Inflammatory macrophage treated with lipopolysaccharide for 4 hours (primary cell): Measurements from ENCODE around the gene FRAS1.
"Not testable (repeated sequence)": the region's sequence is repeated elsewhere in the genome, so short reads cannot be mapped to it uniquely, and the experiment has no call there.

Source experiments
- DNase-seq: peaks from one replicate; pipeline ENCODE4 v3.0.0-alpha.2; 2020

The FRAS1 gene

GRCh38 chr4:78222575-78223186 is 165.6 kb downstream of the FRAS1 start:
- DNase-seq, result no peak

- no peak for DNase-seq
Measured at GRCh38 chr4:78225236-78225635, 168.1 kb downstream of the FRAS1 start.

DNA sequence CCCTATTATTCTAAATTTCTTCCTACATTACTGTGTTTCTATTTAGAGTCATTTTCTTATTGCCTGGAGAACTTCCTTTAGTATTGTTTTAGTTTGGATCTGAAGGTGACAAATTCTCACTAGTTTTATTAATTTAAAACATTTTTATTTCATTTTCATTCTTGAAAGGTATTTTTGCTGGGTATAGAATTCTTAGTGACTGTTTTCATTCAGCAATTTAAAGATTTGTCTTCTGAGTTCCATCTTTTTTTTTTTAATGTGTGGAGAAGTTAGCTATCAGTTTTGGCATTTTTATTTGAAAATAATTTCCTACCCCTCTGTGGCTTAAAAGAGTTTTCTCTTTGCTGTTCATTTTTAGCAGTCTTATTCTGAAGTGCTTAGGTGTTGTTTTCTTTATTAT is 169.2 kb downstream of the FRAS1 start:
- no peak for DNase-seq

DNA sequence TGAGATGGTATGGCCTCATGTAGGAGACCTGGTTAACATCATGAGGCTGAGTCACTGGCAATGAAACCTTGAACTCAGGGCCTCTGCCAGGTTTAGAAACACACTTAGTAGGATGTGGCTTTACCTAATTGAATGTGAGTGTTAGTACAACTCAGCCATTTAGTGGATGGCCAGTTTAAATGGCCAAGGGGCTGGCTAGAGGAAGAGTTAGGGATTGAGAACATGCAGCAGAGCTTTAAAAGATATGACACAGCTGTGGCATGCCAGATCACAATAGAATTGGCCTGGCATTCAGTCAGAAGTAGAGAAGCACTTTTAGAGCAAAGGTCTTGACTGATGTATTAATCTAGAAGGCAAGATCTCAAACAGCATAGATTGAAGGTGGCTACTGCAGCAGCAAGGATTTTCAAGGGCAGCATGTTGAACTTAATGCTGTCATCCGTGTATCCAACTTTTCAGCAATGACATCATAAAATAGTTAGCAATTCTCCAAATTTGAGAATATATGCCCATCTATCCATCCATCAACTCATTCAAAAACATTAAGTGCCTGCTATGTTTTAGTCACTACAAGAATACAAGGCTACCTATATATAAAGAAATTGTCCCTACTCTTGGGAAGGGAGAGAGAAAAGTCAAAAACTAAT is 170.4 kb downstream of the FRAS1 start:
- DNase-seq, result no peak

DNA sequence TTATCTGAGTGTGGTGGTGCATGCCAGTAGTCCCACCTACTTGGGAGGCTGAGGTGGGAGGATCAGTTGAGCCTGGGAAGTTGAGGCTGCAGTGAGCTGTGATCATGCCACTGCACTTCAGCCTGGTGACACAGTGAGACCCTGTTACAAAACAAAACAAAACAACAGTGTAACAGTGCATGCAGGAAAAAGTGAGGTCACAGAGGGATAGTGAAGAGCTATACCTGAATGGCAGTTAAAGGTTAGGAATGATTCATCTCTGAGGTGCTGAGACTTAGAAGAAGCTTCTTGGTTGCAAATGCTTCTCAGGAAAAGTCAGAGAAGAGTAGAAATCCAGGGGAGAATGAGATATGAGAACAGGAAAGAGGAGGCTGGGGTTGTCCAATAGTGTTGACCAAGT is 178.7 kb downstream of the FRAS1 start:
- DNase-seq, result no peak

DNA sequence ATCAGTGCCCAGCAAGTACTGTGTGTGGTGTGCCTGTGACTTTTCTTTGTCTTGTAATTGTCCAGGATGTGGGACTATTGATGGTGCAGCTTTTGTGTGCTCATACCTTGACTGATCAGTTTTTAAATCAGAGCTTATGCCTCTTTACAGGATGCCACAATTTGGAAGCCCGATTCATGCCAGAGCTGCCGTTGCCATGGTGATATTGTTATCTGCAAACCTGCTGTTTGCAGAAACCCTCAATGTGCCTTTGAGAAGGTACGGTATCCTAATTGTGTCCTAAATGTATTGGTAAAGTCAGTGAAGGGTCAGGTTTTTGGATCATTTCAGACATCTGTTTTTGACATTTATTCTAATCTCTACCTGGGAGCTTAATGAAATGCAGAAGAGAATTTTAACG is 180.2 kb downstream of the FRAS1 start:
- DNase-seq, result no peak

- no peak for DNase-seq
Measured at GRCh38 chr4:78242071-78242470, 184.9 kb downstream of the FRAS1 start.

DNA sequence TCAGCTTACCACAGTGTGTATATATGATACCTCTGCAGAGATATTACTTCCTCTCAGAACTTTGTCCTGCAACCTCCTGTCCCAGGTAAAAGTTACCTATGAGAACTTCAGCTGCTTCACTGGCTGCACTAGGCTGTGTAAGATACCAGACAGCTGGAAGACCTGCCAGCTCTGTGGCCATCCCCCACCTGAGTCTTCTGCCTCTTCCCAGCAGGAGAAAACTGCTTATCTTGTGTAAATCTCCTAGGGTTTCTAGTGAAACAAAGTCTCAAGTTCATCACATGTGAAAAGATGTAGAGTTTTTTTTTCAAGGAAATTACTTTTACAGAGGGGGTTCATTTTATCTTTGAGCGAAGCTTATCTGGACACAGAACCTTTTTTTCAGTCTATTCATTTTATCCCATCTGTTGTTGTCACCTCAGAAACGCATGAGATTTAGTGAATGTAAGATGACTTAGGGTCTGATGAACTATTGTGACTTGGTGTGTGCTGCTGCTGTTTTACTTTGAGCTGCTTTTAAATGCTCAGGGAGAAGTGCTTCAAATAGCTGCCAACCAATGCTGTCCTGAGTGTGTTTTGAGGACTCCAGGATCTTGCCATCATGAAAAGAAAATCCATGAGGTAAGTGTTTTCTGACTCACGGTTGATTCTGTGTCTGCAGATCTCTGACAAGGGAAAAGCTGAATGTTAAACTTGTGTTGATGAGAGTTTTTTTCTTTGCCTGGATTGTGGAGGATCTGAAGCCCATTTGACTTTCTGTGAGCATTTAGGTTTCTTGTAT is 187.8 kb downstream of the FRAS1 start:
- no peak for DNase-seq

- no peak for DNase-seq
Measured at GRCh38 chr4:78247536-78248285, 190.6 kb downstream of the FRAS1 start.

- no peak for DNase-seq
Measured at GRCh38 chr4:78250500-78250899, 193.4 kb downstream of the FRAS1 start.

DNA sequence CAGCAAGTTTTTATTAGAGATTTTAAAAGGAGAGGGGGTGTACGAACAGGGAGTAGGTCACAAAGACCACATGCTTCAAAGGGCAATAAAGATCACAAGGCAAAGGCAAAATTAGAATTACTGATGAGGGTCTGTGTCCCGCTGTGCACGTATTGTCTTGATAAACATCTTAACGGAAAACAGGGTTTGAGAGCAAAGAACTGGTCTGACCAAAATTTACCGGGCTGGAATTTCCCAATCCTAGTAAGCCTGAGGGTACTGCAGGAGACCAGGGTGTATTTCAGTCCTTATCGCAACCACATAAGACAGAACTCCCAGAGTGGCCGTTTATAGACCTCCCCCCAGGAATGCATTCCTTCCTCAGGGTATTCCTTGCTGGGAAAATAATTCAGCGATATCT is 195.7 kb downstream of the FRAS1 start:
- DNase-seq, result not testable (repeated sequence)

GRCh38 chr4:78254893-78255292 is 197.8 kb downstream of the FRAS1 start:
- DNase-seq, result no peak

GRCh38 chr4:78265006-78265405 is 207.9 kb downstream of the FRAS1 start:
- DNase-seq, result no peak

DNA sequence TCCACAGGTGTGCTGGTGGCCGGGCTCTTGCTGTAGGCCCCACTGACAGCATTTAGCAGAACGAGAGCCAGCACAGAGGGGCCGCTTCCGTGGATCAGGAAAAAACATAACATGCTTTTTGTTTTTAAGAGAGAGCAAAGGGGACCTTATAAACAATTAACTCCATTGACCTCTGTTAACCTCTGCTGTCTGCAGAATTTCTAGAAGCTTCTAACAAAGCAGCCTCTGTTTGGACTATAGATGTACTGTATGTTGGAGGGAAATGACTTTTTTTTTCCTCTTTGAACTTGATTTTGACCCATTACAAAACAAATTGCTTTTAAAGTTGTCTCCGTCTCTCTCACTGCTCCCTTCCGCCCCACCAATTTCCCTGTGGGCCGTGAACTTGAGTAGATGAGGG is 210.7 kb downstream of the FRAS1 start:
- DNase-seq, result no peak

DNA sequence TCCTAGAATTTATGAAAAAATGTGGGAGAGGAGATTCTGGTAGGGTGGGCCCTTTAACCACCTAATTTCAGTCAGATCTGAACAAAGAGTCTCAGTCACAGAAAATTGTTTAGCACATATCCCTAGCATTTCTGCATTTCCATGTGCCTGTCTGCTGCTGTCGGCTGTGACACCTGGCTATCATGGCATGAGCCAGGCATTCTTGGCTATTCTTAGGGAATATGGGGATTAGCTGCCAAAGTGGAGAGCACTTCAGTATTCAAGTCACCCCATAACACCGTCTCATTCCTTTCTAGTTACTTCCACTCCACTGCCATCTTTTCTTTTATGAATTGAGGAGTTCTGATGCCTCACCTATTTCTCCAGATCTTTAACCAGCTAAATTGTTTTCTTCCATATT is 211.5 kb downstream of the FRAS1 start:
- DNase-seq, result no peak

GRCh38 chr4:78275450-78275849 is 218.3 kb downstream of the FRAS1 start:
- not testable (repeated sequence) for DNase-seq

DNA sequence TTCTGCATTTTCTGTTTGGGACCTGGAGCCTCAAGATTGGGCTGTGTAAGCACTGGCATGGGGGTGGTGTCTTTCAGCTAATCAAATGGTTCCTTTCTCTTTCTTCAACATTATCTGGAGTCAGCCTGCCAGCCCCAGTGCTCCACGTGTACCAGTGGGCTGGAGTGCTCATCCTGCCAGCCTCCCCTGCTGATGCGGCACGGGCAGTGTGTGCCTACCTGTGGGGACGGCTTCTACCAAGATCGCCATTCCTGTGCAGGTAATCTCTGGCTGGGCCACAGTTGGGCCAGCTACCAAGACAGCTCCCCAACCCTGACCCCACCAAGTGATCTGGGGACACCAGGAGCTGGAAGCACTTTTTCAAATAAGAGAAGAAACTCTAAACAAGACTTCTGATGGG is 229.2 kb downstream of the FRAS1 start:
- no peak for DNase-seq

- DNase-seq, result no peak
Measured at GRCh38 chr4:78288327-78288726, 231.2 kb downstream of the FRAS1 start.

DNA sequence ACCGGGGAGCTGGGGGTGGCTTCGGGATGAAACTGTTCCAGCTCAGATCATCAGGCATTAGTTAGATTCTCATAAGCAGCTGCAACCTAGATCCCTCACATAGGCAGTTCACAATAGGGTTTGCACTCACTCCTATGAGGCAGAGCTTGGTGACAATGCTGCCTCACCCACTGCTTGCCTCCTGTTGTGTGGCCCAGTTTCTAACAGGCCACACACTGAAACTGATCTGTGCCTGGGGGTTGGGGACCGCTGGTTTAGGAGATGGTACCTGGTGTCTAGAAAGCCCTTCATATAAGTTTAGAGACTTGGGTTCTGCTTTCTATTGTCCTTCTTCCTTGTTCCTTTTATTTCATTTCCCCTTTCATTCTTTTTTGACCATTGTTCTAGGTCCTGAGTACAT is 234.2 kb downstream of the FRAS1 start:
- no peak for DNase-seq

DNA sequence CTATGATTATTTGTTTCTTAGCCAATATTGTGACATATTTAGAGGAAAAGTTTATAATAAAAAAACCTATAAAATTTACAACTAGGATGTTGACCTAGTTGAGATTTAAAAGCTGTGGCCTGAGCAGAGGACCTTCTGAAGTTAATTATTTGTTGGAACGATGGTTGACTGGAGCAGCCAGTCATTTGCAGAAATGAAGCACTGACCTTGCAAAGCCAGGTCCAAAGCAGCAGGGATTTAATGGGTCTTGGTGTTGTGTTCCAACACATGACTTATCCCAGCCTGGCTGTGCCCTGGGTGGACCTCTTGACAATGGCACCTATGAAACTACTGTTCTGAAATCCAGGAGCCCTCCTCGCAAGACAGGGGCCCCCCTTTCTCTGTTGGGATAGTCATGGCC is 235.2 kb downstream of the FRAS1 start:
- no peak for DNase-seq

DNA sequence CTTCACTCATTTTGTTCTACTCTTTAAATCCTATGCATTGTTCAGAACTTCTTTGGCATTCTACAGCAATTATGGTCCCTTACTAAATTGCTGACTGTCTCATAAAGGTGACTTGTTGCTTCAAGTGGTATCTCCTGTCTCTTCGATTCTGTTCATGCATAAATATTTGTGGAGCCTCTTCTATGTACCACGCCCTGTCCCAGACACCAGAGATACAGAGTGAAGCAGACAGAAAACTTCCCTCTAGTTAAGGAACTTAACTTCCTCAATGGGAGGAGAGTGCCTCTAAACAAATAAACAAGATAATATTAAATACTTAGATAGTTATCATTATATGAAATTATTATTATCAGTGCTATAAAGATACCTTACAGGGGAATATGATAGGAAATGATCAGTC is 235.7 kb downstream of the FRAS1 start:
- no peak for DNase-seq

GRCh38 chr4:78293348-78293747 is 236.2 kb downstream of the FRAS1 start:
- no peak for DNase-seq

DNA sequence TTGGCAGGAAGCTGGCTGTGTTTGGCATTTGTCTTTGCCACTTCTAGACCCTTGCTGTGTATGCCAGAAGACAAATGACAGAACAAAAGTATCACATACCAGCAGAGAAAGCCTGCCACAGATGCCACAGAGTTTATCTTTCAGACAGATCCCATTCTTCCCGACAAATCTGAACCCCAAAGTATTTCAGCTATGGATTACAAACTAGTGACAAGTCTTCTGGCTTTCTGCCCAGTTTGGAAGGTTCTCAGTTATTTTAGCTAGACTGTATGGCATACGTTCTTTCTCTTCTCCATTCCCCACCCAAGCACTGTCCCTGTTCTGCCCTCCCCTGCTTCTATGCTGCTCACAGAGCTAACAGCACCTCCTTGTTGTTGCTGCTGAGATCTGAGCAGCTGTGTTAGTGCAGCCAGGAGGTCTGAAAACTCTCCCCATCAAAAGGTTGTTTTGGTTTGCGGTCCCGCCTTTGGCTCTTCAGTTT is 236.7 kb downstream of the FRAS1 start:
- no peak for DNase-seq
